ENCODE results near the gene KCNJ6. TPM values are rescaled to one million over a fixed set of nuclear protein-coding genes. Genes with fewer than 3 reads are reported as not detected.

The KCNJ6 gene
- total RNA-seq, 4 donors from 2014 or later = not detected

- ATAC-seq = no peak
- H3K9me3 ChIP-seq = no peaks in the 10 kb centered on the region
- no peaks in the 10 kb centered on the region for H3K4me1 ChIP-seq
- H3K36me3 ChIP-seq = no peaks in the 10 kb centered on the region
- intact Hi-C loops (cut with DNase I; ENCODE audit: low total_unique reads) (no loop called here), in situ Hi-C loops (cut with MboI; ENCODE audit: low sequenced_read_pairs in 4 of 4) (no loop called here)
- H3K27ac ChIP-seq = no peak overlapping the region
- H3K4me3 ChIP-seq = no peak overlapping the region
- DNase-seq = no peak
- TF ChIP-seq CTCF (IDR thresholded peaks at IDR 0.05 in 4 of 5, conservative IDR thresholded peaks at IDR 0.05 in 1 of 5) = no peak
- TF ChIP-seq POLR2A (IDR thresholded peaks at IDR 0.05) = no peak
- no peaks in the 10 kb centered on the region for H3K27me3 ChIP-seq
Measured at GRCh38 chr21:37855647-37856625, 60.3 kb downstream of the KCNJ6 start.

- TF ChIP-seq POLR2A (IDR thresholded peaks at IDR 0.05) = no peak
- no peak for TF ChIP-seq CTCF (IDR thresholded peaks at IDR 0.05 in 4 of 5, conservative IDR thresholded peaks at IDR 0.05 in 1 of 5)
- in situ Hi-C loops (cut with MboI; ENCODE audit: low sequenced_read_pairs in 4 of 4) (no loop called here), intact Hi-C loops (cut with DNase I; ENCODE audit: low total_unique reads) (no loop called here)
- Histone ChIP-seq H3K4me3 (no peak overlapping the region), H3K4me1 (no peaks in the 10 kb centered on the region), H3K36me3 (no peaks in the 10 kb centered on the region), H3K27me3 (no peaks in the 10 kb centered on the region), H3K27ac (no peak overlapping the region), H3K9me3 (no peaks in the 10 kb centered on the region)
- DNase-seq (no peak), ATAC-seq (no peak)
Measured at GRCh38 chr21:37855271-37855646, 61.0 kb downstream of the KCNJ6 start.

DNA sequence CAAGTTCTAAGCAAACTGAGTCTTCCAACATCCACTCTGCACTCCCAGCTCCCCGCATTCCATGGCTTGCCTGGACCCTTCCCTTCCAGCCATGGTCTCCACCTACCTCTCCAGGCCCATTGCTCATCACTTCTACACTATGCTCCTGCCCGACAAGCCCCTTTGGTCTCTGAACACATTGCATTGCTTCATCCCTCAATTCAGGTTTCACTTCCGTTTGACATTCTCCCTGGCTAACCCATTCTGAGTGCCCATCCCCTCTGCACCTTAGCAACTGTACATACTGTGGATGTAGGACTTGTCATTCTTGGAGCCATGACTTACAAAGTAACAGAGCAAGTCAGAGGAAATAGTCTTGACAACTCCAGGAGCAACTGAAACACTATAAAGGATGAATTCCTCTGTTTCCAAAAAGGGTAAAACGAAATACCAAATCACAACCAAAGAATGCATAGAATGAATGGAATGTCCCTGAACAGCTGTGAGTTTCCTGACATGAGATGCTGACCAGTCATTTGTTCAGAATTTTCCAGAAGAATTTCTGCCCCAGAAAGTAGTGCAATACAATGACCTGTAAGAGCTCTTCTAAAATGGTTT is 66.7 kb downstream of the KCNJ6 start:
- no peaks in the 10 kb centered on the region for H3K9me3 ChIP-seq
- H3K27me3 ChIP-seq = no peaks in the 10 kb centered on the region
- no peaks in the 10 kb centered on the region for H3K4me1 ChIP-seq
- DNase-seq (no peak), ATAC-seq (no peak)
- H3K36me3 ChIP-seq = no peaks in the 10 kb centered on the region
- H3K27ac ChIP-seq = no peak overlapping the region
- TF ChIP-seq POLR2A (IDR thresholded peaks at IDR 0.05) = no peak
- no peak for TF ChIP-seq CTCF (IDR thresholded peaks at IDR 0.05 in 4 of 5, conservative IDR thresholded peaks at IDR 0.05 in 1 of 5)
- in situ Hi-C loops (cut with MboI; ENCODE audit: low sequenced_read_pairs in 4 of 4) = no loop called here
- intact Hi-C loops (cut with DNase I; ENCODE audit: low total_unique reads) = no loop called here
- no peak overlapping the region for H3K4me3 ChIP-seq

GRCh38 chr21:37848721-37849490 is 67.4 kb downstream of the KCNJ6 start:
- ATAC-seq (no peak), DNase-seq (no peak)
- H3K9me3 ChIP-seq = no peaks in the 10 kb centered on the region
- H3K27ac ChIP-seq = no peak overlapping the region
- no peaks in the 10 kb centered on the region for H3K27me3 ChIP-seq
- H3K36me3 ChIP-seq = no peaks in the 10 kb centered on the region
- in situ Hi-C loops (cut with MboI; ENCODE audit: low sequenced_read_pairs in 4 of 4) = no loop called here
- intact Hi-C loops (cut with DNase I; ENCODE audit: low total_unique reads) = no loop called here
- no peak for TF ChIP-seq POLR2A (IDR thresholded peaks at IDR 0.05)
- no peak for TF ChIP-seq CTCF (IDR thresholded peaks at IDR 0.05 in 4 of 5, conservative IDR thresholded peaks at IDR 0.05 in 1 of 5)
- H3K4me1 ChIP-seq = no peaks in the 10 kb centered on the region
- no peak overlapping the region for H3K4me3 ChIP-seq
